CMK (cell line): ENCODE data around the gene PGBD2.
"Not testable (repeated sequence)": the region's sequence is repeated elsewhere in the genome, so short reads cannot be mapped to it uniquely, and the experiment has no call there.

Source experiments
- DNase-seq: peaks from one replicate; pipeline ENCODE4 v3.0.0-alpha.2; 2010; ENCODE audit warnings: low read depth

PGBD2 gene

DNA sequence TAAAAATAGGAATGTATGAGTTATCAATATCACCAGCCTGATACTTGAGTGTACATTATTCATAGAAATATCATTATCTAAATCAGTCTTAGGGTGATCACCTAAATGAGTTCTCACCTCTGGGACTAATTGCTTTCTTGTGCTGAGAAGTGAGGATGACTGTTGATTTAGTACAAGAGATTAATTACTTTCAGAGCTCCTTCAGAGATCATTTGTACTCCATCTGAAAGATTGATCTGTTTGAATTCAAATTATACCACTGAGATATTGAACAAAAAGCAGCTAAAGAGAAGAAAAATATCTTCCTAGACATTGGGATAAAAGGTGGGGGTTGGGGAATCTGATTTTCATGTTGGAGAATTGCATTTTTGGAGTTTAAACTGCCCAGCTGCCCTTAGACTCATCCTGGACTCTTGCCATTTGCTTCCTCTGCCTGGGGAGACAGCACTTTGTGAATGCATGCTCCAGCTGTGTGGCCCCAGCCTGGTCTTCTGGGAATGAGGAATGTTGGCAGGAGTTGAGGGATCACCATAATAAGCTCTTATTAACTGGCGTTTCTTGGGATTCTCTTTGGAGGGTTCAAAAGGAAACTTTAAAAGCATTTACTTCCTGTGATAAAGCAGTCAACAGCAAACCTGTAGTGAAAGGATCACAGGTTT, 19.7 kb upstream of the PGBD2 start:
- no peak for DNase-seq

GRCh38 chr1:248889914-248890243, 16.2 kb upstream of the PGBD2 start:
- not testable (repeated sequence) for DNase-seq

DNA sequence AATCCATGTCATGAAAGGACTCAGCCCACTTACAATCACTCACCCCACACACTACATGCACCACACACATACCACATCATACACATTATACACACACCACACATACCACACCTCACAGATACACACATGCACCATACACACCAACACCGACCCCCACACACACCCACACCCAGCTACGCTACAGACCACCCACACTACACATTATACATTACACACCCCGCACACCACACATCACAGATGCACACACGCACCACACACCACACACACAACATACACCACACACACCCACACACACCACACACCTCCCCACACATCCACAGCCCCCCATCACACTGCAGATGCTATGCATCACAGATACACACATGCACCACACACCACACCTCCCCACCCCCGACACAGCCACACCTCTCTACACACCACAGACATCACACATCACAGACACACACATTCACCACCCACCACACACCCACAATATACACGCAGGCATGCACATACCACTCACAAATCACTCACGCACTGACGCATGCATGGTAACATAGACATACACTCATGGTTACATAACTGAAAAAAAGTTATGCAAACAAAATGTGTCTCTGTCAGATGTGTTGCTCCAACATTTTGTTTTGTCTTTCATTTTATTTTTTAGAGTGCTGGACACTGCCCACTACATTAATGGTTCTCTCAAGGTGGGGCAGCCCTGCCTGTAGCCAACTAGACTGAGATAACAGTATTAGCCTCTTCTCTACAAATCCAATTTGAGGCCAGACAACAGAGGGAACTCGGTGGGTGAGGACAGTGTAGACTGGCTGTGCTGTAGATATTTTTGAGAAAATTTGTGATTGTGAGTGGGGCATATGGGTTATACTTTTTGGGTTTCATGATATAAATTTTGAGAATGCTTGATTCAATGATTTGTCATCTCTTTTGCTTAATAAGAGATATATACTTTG, 15.2 kb upstream of the PGBD2 start:
- peak; percentile 34 for DNase-seq

- no peak for DNase-seq
These were observed 14.3 kb upstream of the PGBD2 start for GRCh38 chr1:248891758-248892157.

DNA sequence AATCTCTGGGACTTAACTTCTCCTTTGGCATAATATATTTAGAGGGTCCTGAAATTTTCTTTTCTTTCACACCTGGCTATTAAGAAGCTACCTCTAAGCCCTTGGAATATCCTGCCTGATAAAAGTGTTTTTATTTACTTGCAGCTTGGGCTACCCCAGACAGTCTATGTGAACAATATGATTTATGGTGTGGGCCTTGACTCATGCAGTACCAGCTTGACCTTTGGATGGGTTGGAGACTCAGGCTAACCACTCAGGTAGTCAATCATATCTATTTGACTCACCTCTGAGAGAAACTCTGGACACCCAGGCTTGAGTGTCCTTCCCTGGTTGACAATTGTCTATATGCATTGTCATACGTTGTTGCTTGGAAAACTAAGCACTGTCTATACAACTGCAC, 13.4 kb upstream of the PGBD2 start:
- DNase-seq = no peak

DNA sequence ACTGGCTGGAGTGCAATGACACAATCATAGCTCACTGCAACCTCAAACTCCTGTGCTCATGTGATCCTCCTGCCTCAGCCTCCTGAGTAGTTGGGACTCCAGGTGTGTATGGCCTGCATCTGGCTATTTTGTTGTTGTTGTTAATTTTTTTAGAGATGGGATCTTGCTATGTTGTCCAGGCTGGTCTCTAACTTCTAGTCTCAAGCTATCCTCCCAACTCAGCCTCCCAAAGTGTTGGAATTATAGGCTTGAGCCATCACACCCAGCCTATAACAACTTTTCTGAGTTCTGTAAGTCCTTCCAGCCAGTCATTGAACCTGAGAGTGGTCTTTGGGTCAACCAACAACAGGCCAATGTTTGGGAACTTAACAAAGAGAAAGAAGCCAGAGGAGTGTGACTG, 11.2 kb upstream of the PGBD2 start:
- no peak for DNase-seq

GRCh38 chr1:248897412-248898337, 8.4 kb upstream of the PGBD2 start:
- no peak for DNase-seq

- DNase-seq = no peak
These were observed 5.4 kb upstream of the PGBD2 start for GRCh38 chr1:248900637-248901036.

- DNase-seq = no peak
These were observed 4.5 kb upstream of the PGBD2 start for GRCh38 chr1:248901578-248901977.

DNA sequence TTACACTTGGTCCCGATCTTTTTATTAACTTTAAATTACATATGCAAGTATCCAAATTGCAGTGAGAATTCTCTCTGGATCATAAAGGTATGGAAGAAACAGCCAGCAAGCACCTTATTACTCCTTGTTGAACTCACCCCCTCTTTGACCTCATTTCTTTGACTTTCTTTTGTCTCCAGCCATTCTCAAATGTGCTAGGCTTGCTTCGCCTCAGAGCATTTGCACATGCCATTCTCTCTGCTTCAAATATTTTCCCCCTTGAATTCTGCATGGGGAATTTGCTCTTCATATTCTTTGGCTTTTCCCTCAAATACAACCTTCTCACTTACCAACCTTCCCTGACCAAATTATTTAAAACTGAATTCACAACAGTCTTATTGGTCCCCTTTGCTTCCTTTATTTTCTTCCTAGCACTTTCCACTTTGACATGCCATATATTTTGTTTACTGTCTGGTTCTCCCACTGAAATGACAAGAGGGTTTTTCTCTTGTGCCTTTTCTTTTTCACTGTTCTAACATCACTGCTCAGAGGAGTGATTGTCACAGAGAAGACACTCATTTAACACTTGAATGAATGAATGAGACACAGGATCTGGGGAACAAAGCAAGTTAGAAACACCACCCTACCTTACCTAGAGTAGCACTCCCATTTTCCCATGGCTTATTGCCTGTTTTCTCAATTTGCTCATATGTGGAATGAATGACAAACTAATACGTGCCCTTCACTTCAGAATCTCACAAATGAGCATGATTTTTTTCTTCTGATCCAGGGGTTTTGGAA, 1.4 kb upstream of the PGBD2 start:
- no peak for DNase-seq

GRCh38 chr1:248905662-248906008, 400 bp upstream of the PGBD2 start:
- DNase-seq = no peak

GRCh38 chr1:248906753-248907661, 972 bp downstream of the PGBD2 start:
- no peak for DNase-seq

DNA sequence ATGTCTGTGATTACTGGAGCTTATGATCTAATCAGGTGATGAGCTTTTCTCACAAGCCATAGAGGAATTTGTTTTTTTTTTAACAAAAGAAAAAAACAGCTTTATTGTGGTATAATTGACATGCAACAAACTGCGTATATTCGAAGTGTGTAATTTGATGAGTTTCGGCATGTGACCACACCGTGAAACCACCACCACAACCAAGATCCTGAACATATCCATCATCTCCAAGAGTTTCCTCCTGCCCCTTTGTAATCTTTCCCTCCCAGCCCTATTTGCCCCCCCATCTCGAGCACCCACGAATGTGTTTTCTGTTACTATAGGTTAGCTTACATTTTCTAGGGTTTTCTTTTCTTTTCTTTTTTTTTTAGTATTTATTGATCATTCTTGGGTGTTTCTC, 4.7 kb downstream of the PGBD2 start:
- no peak for DNase-seq

DNA sequence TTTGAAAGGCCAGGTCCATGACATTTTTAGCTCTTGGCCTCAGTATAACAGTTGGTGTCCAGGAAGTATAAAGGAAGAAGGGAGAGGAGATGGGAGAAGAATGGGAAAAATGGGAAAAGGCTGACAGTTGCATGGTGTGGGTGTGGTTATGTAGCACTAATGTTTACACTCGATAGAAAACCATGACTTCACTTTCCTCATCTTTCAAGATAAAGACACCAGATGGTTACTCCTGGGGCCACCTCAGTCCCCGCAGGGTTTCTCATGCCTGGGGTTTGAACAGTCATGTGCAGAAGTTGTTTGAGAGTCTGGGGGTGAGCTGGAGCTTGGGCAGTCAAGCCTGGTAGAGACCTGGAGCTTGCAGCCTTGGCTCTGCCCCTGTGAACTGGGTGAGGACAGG, 7.9 kb downstream of the PGBD2 start:
- DNase-seq = no peak

DNA sequence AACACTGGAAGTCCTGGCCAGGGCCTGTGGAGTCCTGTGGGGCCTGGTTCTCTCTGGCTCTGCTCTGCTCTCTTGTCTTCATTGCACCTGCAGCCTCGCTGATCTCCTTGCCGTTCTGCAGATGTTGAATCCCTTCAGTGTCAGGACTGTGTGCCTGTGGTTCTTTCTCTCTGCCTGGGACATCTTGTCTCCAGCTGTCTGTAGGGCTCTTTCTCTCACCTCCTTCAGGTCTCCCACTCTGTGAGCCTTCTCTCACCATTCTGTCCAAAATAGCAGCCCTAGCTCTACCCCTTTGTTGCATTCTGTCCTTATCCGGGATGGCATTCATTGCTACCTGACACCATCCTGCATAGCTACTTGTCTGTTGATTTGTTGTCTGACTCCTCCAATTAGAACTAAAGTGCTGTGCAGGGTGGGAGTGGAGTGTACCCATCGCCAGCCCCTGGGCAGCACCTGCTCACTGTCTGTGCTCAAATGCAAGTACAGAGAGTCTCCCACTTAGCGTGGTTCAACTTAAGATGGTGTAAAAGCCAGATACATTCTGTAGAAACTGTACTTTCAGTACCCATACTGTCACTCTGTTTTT, 8.9 kb downstream of the PGBD2 start:
- no peak for DNase-seq

DNA sequence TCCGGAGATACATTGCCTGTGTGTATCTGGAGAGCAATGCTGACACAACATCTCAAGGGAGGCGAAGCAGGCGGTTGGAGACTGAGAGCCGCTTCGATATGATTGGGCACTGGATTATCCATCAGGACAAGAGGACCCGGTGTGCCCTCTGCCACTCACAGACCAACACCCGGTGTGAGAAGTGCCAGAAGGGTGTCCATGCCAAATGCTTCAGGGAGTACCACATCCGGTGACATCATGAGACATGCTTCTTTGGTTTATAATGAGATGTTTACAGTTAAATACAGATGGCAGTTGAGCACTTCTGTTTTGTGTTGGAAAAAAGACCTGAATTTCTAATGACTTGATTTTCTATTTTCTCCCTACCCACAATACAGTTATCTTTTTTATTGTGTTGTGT, 12.1 kb downstream of the PGBD2 start:
- DNase-seq = no peak

GRCh38 chr1:248923352-248924338, 17.6 kb downstream of the PGBD2 start:
- DNase-seq = no peak

DNA sequence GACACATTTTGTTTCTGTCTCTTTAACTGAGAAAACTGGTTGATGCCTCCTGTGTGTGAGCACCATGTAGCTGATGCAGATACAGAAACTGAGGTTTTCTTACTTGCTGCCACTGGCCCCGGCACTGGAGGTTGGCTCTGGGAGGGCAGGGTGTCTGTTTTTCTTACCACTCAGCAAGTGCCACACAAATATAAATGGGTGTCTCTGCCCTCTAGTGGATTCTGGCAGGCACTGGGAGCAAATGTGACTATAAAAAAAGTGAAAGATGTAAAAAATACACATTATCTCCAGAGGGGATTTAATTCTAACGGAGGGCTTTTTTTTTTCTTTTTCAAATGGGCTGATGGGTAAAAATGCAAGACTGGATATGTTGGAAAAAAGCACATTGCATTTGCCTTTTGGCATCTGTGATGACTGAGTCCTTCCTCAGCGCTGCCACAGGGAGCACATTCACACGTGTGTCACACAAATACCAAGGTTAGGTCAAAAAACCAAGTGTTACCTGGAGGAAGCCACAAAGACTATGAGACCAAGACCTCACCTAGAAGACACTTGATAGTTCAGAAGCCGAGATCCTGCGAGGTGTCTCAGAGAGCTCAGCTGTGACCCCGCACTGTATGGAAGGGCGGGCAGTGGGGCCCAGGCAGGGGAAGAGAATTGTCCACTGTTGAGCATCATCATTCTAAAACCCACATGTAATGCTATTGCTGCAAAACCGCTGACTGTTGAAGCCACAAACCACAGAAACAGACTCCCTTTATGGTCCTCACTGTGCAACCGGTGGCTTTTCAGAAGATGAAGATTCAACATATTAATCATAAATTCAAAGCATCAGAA, 18.9 kb downstream of the PGBD2 start:
- DNase-seq = peak; percentile 37
